GM19043 (cell line): ENCODE measurements around the gene UTF1.

Source experiments
- ATAC-seq: cut with Tn5 transposase; IDR thresholded peaks from one replicate; pipeline ENCODE4 v1.9.1; 2021; ENCODE audit warnings: low read depth; ENCODE audit not compliant: unreplicated experiment

The UTF1 gene

DNA sequence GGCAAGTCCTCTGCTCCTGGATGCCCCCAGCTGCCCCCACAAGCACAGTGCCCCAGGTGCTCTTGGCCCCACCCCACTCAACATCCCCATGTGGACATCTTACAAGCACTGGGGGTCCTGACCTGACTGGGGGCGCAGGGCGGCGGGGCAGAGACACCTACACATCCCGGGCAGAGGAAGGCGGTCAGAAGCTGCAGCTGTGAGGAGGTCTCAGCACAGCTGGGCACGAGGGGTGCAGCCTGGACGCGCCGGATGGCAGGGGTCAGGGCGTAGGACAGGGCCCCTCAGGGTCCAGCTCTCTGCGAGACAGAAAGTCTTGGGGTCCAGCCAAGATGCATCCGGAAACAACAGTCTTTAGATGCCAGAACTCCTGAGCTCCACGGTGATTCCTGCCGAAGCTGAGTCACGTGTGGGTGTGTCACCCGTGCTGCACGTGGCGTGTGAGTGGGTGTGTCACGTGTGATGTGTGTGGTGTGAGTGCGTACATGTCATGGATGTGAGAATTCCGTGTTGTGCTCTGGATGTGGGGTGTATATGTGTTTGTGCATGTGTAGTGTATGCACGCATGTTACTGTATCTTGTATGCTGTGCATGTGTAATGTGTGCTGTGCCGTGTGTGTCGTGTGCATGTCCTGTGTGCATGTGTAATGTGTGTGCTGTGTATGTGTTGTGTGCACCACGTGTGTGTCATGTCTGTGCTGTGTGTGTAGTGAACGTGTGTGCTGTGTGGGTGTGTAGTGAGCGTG is 12.8 kb downstream of the UTF1 start:
- ATAC-seq, result no peak

DNA sequence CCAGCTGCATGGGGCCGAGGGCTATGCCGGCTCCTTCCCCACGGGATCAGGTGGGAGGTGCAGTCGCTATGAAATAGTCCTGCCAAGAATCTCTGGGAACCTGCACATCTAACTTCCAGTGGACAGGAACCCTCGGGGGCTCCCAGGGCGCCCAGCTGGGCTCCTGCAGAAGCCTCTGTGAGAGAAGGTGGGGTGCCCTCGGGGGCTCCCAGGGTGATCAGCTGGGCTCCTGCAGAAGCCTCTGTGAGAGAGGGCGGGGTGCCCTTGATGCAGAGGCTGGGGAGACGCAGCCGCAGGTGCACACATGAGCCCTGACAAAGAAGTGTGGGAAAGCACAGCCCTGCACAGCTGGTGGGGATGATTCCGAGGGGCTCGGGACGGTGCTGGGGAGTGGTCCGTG is 13.6 kb downstream of the UTF1 start:
- ATAC-seq, result no peak

DNA sequence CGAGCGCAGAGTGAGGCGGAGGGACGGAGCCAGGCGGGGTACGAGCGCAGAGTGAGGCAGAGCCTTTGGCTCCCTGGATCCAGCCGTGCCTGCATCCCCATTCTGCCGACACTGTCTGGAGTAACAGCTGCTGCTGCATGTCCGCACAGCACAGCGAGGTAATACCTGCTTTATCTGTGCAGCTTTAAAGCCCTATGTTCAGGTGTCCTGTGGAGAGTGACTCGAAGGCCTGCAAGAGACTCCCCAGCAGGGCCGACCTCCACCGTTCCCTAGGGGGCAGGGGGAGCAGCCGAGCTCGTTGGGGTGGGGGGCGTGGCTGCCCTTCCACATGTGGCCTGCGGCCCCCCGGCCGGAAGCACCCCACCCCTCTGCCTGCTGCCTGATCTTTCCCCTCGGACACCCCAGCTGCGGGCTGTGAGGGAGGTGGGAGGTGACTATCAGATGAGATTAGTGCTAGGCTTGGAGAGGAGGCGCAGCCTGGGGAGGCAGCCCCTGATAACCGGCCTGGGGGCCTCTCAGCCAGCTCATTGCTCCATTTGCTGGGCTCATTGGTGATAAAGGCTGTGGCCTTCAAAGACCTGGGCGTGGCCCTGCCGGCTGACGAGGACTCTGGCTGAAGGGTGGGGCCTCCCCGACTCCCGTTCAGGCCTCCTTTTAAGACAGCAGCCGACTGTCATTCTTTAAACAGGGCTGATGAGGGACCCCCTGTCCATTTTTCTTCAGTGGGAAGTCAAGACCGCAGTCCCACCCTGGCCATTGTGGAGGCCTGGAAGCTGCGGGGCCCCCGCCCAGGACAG is 15.6 kb downstream of the UTF1 start:
- no peak for ATAC-seq

DNA sequence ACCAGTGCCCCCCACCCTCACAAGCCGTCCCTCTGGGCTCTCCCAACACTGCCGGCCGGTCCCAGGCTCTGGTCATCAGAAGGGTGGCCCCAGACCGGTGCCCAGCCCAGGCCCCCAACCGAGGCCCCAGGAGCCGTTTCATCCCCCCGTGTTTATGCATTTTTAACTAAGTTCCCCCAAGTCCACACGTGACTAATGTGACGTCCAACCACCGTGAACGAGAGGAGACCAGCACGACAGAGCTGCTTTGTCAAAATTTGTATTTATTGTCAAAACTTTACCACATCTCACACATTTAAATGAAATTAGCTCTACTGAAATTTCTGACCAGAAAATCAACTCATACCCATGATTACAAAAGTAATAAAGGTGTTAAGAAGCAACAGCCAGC is 16.2 kb downstream of the UTF1 start:
- no peak for ATAC-seq

DNA sequence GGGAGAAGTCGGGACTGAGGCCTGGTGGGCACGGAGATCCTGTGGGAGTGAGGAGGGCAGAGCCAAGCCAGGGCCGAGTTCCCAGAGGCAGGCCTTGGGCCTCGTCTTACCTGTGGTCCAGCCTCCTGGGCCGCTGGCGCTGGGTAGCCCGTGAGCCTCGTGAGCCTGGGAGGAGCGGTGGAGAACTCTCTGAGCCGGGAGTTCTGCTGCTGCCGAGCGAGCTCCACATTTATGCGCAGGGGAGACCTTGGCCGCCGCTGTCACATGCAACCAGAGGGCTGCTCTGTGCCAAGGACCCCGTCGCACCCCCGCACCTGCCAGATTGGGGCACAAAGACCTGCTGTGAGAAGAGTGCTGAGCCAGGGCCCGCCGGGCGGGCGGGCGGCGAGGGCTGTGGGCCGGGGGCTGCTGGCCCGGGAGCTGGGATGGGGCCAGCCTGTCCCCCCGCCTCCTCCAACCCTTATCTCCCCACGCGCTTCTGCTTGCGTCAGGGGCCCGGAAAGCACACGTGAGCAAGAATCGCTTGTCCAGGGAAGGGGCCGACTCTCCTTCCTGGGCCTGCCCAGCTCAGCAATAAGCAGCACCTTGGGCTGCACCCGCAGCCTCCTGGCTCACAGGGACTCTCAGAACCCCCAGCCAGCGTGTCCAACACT is 17.8 kb downstream of the UTF1 start:
- no peak for ATAC-seq

DNA sequence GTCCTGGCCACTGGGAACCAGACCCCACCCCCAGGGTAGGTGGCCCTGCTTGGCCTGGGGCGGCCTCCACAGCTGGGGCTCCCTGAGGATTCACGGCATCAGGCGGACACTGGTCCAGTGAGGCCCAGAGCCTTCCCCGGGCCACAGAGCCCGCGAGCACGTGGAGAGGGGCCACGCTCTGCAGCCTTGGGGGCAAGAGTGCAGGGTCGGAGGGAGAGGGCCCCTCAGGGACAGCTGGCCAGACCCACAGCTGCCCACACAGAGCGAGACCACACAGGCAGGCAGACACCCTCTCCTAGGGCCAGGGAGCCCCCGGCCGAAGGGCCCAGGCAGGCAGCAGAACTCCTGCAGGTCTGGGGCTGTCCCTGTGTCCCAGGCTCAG is 18.3 kb downstream of the UTF1 start:
- ATAC-seq, result no peak

DNA sequence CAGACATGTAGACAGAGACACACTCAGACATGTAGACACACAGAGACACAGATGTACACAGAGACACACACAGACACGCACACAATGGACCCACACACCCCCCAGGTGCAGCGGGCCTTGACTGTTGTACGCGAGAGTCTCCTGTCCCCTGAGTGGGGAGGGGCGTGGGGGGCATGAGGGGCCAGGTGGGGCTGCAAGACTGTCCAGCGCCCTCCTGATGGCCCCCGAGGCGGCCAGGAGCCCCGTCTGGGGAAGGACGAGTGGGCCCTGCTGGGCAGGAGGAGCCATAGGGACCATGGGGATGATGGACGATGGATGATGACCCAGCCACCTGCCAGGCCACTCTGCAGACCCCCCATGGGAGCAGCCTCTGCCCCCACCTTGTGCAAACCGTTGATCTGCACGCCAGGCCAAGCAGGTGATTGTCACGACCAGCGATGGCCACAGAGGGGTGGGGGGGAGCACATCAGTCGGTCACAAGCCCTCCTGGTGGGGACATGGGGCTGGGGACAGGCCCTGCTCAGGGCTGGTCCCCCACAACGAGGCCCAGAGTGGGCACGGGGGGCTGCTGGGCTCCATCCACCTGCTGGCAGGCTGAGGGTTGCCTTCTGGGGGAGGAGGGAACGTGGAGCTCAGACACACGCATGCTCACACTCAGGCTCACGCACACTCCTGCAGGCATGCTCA is 19.2 kb downstream of the UTF1 start:
- no peak for ATAC-seq

DNA sequence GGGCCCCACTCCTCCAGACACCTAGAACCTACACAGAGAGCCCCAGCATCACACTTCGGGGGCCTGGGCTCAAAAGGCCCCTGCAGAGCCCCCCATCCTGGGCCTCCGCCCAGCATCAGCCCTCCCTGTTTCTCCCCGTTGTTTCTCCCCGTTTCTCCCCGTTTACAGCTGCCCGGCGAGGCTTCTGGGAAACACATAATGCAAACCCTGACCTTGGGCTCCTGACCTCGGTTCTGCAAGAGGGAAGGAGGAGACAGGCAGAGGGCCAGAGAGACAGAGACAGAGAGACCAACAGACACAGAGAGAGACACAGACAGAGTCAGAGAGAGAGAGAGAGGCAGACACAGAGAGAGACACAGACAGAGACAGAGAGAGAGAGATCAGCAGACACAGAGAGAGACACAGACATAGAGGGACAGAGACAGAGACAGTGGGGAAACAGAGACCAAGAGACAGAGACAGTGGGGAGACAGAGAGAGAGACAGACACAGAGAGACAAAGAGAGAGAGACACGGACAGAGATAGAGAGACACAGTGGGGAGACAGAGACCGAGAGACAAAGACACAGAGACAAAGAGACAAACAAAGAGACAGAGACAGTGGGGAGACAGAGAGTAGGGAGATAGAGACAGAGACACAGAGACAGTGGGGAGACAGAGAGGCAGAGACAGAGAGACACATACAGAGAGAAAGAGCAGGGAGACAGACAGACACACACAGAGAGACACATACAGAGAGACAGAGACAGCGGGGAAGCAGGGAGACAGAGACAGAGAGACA is 20.1 kb downstream of the UTF1 start:
- ATAC-seq, result no peak

DNA sequence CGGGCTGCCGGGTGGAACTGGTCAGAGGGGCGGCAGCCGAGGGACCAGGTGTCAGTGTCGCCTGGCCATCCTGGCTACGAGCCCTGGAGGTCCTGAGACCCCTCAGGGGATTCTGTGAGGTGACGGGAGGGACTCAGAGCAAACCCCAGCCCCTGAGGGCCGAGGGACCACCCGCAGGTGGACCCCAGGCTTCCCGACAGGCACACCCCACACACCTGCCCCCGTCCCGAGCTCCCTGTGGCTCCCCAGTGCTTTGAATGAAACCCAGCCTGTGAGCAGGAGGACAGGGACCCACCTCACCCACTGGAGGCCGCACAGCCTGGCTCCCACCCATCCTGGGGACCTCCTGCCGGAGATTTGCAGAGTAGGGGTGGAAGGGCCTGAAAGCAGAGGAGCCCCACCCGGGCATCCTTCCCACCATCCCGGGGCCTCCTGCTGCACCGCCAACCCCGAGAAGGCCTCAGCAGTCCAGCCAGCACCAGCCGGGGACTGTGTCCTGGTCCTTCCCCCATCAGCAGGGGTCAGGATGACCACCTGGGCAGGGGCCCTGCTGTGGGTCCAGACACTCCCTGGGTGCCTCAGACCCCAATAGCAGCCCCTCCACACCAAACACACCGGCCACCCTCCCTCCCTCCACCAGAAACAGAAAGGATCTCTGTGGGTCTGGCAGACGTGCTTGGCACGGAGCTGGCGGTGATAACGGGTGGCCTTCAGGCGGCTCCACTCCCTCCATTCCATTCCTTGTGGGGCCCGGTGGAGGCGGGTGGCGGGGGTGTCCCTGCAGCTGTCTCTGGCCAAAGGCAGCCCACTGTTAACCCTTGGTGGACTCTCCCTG is 21.6 kb downstream of the UTF1 start:
- ATAC-seq, result no peak

DNA sequence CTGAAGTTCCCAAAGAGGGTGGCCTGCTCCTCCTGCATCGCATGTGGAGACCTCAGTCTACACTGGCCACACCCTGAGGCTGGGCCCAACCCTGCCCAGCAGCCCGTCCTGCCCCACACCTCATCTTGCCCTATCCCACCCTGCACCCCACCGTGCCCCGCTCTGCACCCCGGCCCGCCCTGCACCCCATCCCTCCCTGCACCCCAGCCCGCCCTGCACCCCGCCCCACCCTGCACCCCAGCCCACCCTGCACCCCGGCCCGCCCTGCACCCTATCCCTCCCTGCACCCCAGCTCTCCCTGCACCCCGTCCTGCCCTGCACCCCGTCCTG is 22.2 kb downstream of the UTF1 start:
- no peak for ATAC-seq

DNA sequence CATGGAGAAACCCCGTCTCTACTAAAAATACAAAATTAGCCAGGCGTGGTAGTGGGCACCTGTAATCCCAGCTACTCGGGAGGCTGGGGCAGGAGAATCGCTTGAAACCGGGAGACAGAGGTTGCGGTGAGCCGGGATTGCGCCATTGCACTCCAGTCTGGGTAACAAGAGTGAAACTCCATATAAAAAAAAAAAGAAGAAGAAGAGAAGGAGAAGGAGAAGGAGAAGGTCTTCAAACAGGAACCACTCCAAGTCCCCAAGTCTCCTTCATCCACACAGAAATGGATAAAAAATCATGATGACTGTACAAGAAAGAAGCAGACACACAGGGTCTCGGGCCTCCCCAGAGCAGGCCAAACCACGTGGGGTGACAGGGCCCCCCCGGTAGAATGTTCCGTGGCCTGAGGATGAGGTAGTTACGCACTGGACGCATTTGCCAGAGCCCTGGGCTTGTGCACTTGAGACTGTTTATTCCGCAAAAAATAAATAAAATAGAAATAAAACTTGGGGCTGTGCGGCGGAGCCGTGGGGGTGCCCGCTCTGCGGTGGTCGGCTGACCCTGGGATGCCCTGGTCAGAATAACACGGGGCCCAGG is 23.4 kb downstream of the UTF1 start:
- no peak for ATAC-seq

DNA sequence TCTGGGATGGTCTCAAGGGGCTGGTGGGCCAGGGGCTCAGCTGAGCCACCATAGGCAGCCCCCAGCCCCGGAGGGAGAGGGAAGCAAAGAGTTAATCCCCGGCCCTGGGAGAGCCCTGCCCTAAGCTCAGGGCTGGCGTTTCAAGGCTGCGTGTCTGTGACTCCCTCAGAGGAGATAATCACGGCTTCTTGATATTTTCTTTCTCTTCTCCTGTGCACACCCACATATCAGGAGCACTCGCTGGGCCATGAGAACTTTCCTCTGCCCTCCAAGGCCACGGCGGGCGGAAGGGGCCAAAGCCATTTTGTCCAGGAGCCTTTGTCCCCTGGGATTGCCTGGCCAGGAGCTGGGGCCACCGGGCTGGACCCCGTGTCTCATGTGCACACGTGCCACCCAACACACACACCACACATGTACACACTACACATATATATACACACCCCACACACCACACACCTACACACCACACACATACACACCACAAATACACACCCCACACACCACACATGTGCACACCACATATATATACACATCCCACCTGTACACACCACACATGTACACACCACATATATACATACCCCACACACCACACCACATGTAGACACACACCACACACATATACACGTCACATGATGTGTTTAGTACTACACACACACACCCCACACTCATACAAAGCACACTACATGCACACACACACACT is 24.6 kb downstream of the UTF1 start:
- ATAC-seq, result no peak

DNA sequence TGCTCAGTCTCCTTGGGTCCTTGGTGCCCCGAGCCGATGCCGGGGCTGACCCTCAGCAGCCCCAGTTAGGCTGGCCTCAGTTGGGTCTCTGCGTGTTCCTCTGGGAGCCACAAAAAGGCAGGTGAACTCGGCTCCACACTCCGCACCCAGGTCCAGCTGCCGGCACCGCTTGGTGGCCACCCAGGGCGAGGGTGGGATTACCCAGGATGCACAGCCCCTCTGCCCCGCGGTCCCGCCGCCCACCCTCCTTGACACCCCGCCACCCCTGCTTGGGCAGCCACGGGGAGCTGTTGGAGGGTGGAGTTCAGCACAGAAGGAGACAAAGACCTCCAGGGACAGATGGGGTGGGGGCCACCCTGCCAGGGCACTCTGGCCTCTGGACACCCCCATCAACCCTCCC is 25.3 kb downstream of the UTF1 start:
- no peak for ATAC-seq

DNA sequence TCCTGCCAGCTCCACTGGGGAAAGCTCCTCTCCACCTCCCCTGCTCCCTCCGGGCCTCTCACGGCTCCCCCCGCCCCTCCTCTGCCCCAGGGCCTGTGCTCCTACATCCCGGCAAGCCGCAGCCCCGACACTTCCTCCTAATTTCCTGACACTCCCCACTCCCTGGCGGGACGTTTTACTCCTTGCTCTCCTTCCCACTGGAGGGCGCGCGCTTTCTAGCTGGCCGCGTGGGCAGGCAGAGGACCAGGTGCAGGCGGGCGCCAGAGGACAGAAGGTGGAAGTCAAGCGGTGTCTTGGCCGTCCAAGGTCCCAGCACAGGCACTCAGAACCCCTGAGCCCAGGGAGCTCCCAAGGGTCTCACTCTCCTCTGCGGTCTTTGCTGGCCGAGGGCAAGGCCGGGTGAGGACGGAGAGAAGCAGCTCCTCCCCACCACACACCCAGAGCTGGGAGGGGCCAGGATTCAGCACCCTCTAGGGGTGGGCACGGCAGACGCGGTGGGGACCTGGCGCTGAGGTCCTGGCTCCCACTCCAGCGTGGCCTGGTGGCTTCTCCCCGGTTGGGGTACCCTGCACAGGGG is 27.6 kb downstream of the UTF1 start:
- no peak for ATAC-seq

DNA sequence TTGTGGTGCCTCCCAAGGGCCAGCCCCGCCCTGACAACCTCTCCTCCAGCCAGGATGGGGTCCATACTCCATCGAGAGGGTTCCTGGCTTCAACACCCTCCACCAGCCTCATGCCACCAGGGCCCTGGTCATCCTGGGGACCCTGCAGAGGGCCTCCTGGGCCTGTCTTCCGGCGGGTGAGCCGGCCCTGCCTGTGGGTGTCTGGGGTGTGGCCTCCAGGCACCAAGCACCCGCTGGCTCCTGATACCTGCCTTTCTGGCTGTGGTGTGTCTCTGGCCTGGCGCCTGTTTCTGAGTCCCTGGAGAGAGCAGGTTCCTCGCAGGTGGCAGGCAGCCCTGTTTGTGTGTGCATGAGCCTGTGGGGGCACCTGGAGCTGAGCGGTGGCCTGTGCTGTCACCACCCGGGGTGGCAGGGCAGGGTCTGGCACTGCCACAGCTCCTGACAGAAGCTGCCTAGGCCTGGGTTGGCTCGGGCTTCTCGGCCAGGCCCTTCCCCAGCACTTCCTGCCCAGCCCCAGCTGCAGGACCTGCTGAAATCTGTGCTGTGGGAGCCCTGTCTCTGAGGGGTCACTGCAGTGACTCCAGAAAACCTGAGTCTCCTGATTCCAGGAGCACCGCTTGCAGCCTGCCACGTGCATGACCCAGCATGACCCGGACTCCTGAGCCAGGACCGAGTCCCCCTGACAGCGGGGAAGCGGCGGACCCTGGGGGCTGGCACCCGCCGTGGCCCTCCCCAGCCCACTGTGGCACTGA is 28.2 kb downstream of the UTF1 start:
- peak; percentile 28 for ATAC-seq

DNA sequence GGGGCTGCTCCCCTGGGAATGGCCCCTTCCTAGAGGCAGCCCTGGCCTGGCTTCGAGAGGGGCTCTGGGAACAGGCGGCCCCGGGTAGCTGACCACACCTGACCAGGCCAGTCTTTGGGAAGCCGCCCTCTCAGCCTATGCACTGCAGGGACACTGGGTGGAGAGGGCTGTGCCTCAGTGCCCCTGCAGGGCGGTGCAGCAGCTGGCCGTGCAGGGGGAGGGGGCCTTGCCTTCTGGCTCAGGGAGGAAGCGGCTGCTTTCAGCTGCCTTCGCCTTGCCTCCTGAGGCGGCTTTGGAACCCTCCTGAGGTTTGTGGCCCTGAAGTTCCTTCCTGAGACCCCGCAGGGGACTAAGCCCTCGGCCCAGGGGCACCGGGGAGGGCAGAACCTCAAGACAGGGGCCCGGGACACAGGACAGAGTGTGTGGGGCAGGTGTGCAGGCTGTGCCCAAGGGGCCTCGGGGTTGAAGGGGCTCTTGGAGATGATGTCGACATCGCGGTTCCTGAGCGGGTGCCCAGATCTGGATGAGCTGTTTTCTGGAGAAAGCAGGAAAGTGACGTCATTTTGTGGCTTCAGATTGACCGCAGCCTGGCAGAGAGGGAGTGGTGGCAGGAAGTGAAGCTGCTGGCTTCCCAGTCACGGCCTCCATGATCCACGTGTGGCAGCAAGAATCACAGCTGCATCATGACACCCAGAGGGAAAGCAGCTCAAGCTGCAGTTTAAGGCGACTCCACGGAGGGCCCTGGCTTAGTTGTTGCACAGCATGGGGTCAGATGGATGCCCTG is 29.0 kb downstream of the UTF1 start:
- ATAC-seq, result no peak

DNA sequence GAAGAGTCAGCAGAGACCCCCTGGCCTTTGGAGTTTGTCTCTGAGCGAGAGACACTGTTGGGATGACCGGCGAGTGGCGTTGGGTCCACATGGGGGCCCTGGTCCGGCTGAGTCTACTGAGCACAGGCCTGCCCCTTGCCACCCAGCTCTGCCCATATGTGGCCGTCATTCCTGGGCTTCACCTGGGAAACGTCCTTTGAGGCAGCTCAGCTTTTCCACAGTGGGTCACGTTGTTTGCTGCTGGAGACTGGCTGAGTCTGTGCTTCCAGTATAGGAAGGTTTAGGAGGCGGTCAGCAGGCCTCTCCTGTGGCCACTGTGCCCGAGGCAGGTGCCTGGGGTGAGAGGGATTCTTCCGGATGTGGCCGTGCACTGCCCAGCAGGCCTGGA is 29.6 kb downstream of the UTF1 start:
- ATAC-seq, result no peak
